ENCODE results near the gene ZNF587B.
"Not testable (repeated sequence)": the region's sequence is repeated elsewhere in the genome, so short reads cannot be mapped to it uniquely, and the experiment has no call there.

Gene ZNF587B

DNA sequence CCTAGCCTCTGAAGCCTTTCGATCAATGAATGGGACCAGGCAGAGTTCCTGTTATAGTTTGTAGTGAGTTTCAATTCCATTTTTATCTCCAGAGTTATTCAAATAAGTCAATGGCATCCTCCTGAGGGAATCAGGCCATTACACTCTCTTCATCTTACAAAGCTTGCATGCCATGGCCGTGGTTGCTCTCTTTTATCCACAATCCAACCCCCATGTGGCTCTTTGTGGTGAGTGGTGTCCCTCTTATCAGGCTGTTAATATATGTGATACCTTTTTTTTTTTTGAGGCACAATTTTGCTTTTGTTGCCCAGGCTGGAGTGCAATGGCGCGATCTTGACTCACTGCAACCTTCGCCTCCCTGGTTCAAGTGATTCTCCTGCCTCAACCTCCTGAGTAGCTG is 6.9 kb downstream of the ZNF587B start:
- H3K79me1 ChIP-seq (ENCODE audit: low read length); H3K9me3 ChIP-seq (ENCODE audit: insufficient read depth, low read depth, low read length); H2BK12ac ChIP-seq (ENCODE audit: low read length); H3K18ac ChIP-seq (ENCODE audit: low read length); H4K91ac ChIP-seq (ENCODE audit: low read depth, low read length); H2AK5ac ChIP-seq (ENCODE audit: low read length); H3K79me2 ChIP-seq (ENCODE audit: control insufficient read depth, insufficient read depth, low read length, poor library complexity); H3K4me2 ChIP-seq (ENCODE audit: low read length); H3K23ac ChIP-seq (ENCODE audit: low read length); H4K8ac ChIP-seq (ENCODE audit: low read depth, low read length); H3K9ac ChIP-seq (ENCODE audit: low read length); DNase-seq; H2BK5ac ChIP-seq (ENCODE audit: low read depth, low read length, poor library complexity); H3K14ac ChIP-seq (ENCODE audit: low read length); H4K12ac ChIP-seq (ENCODE audit: low read depth, low read length); H3K27ac ChIP-seq (ENCODE audit: low read depth, low read length); H2BK120ac ChIP-seq (ENCODE audit: insufficient read depth, low read length, poor library complexity); H3K4me3 ChIP-seq (ENCODE audit: low read depth, low read length); H3K4me1 ChIP-seq (ENCODE audit: control insufficient read depth in 1 of 2, insufficient read depth in 2 of 2, low read length in 2 of 2); H2AFZ ChIP-seq (ENCODE audit: insufficient read depth, low read length, poor library complexity); H3K27me3 ChIP-seq (ENCODE audit: insufficient read depth, low read length): not testable (repeated sequence)
- Histone ChIP-seq H3K36me3 (ENCODE audit: control insufficient read depth in 1 of 2, insufficient read depth in 2 of 2, low read length in 2 of 2) (peaks cover 9 to 20% of the 10 kb centered on the region in 2 experiments), H3K4ac (ENCODE audit: low read depth, low read length) (peak overlapping the region; percentile 33)
- WGBS (ENCODE audit: extremely low coverage, insufficient coverage, insufficient read length): no CpG with 5 or more reads among the region's 5 CpGs

DNA sequence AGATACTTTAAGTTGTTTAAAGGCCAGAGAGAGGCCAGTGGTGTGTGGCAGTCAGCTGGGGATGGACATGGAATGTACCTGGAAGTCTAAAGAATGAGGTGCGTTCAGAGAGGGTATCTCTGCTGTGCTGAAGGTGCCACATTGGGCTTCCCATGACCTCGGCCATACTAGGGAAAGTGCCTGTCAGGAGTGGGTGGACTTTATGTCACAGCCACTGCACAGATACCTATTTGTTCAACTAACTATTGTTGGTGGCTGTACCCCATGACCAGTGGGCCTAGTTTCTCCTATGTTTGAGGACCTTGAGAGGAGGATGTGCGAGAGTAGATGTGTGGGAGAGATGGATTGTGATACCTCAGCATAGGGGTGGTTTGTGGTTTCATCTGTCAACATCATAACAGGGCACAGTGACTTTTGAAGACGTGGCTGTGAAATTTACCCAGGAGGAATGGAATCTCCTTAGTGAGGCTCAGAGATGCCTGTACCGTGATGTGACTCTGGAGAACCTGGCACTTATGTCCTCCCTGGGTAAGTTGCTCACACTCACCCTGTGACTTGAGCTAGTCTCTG is 8.6 kb downstream of the ZNF587B start:
- H3K27me3 ChIP-seq (ENCODE audit: insufficient read depth, low read length); H3K14ac ChIP-seq (ENCODE audit: low read length); H4K12ac ChIP-seq (ENCODE audit: low read depth, low read length); H3K79me2 ChIP-seq (ENCODE audit: control insufficient read depth, insufficient read depth, low read length, poor library complexity); H3K18ac ChIP-seq (ENCODE audit: low read length); H3K9ac ChIP-seq (ENCODE audit: low read length); H2AFZ ChIP-seq (ENCODE audit: insufficient read depth, low read length, poor library complexity); H3K23ac ChIP-seq (ENCODE audit: low read length); H3K4me3 ChIP-seq (ENCODE audit: low read depth, low read length); H2BK120ac ChIP-seq (ENCODE audit: insufficient read depth, low read length, poor library complexity); H4K91ac ChIP-seq (ENCODE audit: low read depth, low read length); H4K8ac ChIP-seq (ENCODE audit: low read depth, low read length); H3K27ac ChIP-seq (ENCODE audit: low read depth, low read length); DNase-seq; H2BK12ac ChIP-seq (ENCODE audit: low read length); H3K9me3 ChIP-seq (ENCODE audit: insufficient read depth, low read depth, low read length); H2BK5ac ChIP-seq (ENCODE audit: low read depth, low read length, poor library complexity); H3K4me1 ChIP-seq (ENCODE audit: control insufficient read depth in 1 of 2, insufficient read depth in 2 of 2, low read length in 2 of 2); H3K4me2 ChIP-seq (ENCODE audit: low read length); H3K79me1 ChIP-seq (ENCODE audit: low read length); H2AK5ac ChIP-seq (ENCODE audit: low read length): not testable (repeated sequence)
- WGBS (ENCODE audit: extremely low coverage, insufficient coverage, insufficient read length): no CpG with 5 or more reads among the region's 5 CpGs
- Histone ChIP-seq H3K4ac (ENCODE audit: low read depth, low read length) (peak overlapping the region; percentile 47), H3K36me3 (ENCODE audit: control insufficient read depth in 1 of 2, insufficient read depth in 2 of 2, low read length in 2 of 2) (peaks cover 11 to 31% of the 10 kb centered on the region in 2 experiments)

DNA sequence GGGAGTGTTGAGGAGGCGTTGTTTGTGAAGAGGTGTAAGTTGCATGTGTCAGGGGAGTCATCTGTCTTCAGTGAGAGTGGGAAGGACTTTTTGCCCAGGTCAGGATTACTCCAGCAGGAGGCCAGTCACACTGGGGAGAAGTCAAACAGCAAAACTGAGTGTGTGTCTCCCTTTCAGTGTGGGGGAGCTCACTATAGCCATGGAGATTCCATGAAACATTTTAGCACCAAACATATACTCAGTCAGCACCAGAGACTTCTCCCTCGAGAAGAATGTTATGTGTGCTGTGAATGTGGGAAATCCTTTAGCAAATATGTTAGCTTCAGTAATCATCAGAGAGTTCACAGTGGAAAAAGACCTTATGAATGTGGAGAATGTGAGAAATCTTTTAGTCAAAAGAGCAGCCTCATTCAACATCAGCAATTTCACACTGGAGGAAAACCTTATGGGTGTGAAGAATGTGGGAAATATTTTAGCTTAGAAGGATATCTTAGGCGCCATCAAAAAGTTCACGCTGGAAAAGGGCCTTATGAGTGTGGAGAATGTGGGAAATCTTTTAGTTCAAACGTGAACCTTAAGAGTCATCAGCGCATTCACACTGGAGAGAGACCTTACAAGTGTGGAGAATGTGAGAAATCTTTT is 11.1 kb downstream of the ZNF587B start:
- no CpG with 5 or more reads among the region's 6 CpGs for WGBS (ENCODE audit: extremely low coverage, insufficient coverage, insufficient read length)
- DNase-seq: peak; percentile 75 to 93

DNA sequence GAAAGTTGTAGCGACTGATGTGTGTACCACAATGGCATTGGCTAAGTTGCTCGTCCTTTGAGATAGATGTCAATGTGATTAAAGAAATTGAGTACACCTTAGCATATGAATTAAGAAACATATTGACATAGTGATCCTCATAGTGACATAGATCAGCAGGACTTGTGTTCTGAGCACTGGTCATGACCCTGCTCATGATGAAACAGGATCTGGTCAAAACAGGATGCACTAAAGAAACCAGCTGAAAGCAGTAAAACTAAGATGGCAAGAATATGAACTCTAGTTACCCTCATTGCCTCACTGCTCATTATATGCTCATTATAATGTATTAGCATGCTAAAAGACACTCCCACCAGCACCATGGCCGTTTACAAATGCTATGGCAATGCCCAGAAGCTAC is 17.1 kb downstream of the ZNF587B start:
- not testable (repeated sequence) for H3K79me2 ChIP-seq (ENCODE audit: control insufficient read depth, insufficient read depth, low read length, poor library complexity); H2BK5ac ChIP-seq (ENCODE audit: low read depth, low read length, poor library complexity); H3K9ac ChIP-seq (ENCODE audit: low read length); H3K23ac ChIP-seq (ENCODE audit: low read length); H3K4ac ChIP-seq (ENCODE audit: low read depth, low read length); H2AK5ac ChIP-seq (ENCODE audit: low read length); H3K18ac ChIP-seq (ENCODE audit: low read length); H3K9me3 ChIP-seq (ENCODE audit: insufficient read depth, low read depth, low read length); H3K27me3 ChIP-seq (ENCODE audit: insufficient read depth, low read length); H2BK120ac ChIP-seq (ENCODE audit: insufficient read depth, low read length, poor library complexity); H2AFZ ChIP-seq (ENCODE audit: insufficient read depth, low read length, poor library complexity); DNase-seq; H4K91ac ChIP-seq (ENCODE audit: low read depth, low read length); H3K79me1 ChIP-seq (ENCODE audit: low read length); H3K14ac ChIP-seq (ENCODE audit: low read length); H3K4me2 ChIP-seq (ENCODE audit: low read length); H3K4me1 ChIP-seq (ENCODE audit: control insufficient read depth in 1 of 2, insufficient read depth in 2 of 2, low read length in 2 of 2); H4K12ac ChIP-seq (ENCODE audit: low read depth, low read length); H4K8ac ChIP-seq (ENCODE audit: low read depth, low read length); H3K4me3 ChIP-seq (ENCODE audit: low read depth, low read length); H3K27ac ChIP-seq (ENCODE audit: low read depth, low read length); H2BK12ac ChIP-seq (ENCODE audit: low read length)
- no CpG with 5 or more reads among the region's 3 CpGs for WGBS (ENCODE audit: extremely low coverage, insufficient coverage, insufficient read length)
- peaks cover 13 to 23% of the 10 kb centered on the region in 2 experiments for H3K36me3 ChIP-seq (ENCODE audit: control insufficient read depth in 1 of 2, insufficient read depth in 2 of 2, low read length in 2 of 2)

More for the DNA sequence above, 11.1 kb downstream of the ZNF587B start:
- H3K14ac ChIP-seq (ENCODE audit: low read length): no peak overlapping the region
- no peak overlapping the region for H2AFZ ChIP-seq (ENCODE audit: insufficient read depth, low read length, poor library complexity)
- no peaks in the 10 kb centered on the region for H3K4me1 ChIP-seq (ENCODE audit: control insufficient read depth in 1 of 2, insufficient read depth in 2 of 2, low read length in 2 of 2)
- H3K9me3 ChIP-seq (ENCODE audit: insufficient read depth, low read depth, low read length): no peaks in the 10 kb centered on the region
- H3K79me2 ChIP-seq (ENCODE audit: control insufficient read depth, insufficient read depth, low read length, poor library complexity): no peaks in the 10 kb centered on the region
- no peaks in the 10 kb centered on the region for H3K27me3 ChIP-seq (ENCODE audit: insufficient read depth, low read length)
- H3K4me3 ChIP-seq (ENCODE audit: low read depth, low read length): no peak overlapping the region
- no peak overlapping the region for H2BK5ac ChIP-seq (ENCODE audit: low read depth, low read length, poor library complexity)
- no peak overlapping the region for H3K27ac ChIP-seq (ENCODE audit: low read depth, low read length)
- peaks cover 20 to 41% of the 10 kb centered on the region in 2 experiments for H3K36me3 ChIP-seq (ENCODE audit: control insufficient read depth in 1 of 2, insufficient read depth in 2 of 2, low read length in 2 of 2)
- H3K79me1 ChIP-seq (ENCODE audit: low read length): no peaks in the 10 kb centered on the region
- H2BK12ac ChIP-seq (ENCODE audit: low read length): no peak overlapping the region
- no peak overlapping the region for H4K91ac ChIP-seq (ENCODE audit: low read depth, low read length)
- H4K12ac ChIP-seq (ENCODE audit: low read depth, low read length): no peak overlapping the region
- no peak overlapping the region for H3K9ac ChIP-seq (ENCODE audit: low read length)
- no peak overlapping the region for H3K18ac ChIP-seq (ENCODE audit: low read length)
- no peak overlapping the region for H4K8ac ChIP-seq (ENCODE audit: low read depth, low read length)
- H3K4me2 ChIP-seq (ENCODE audit: low read length): no peak overlapping the region
- H2AK5ac ChIP-seq (ENCODE audit: low read length): no peak overlapping the region
- no peak overlapping the region for H3K4ac ChIP-seq (ENCODE audit: low read depth, low read length)
- H2BK120ac ChIP-seq (ENCODE audit: insufficient read depth, low read length, poor library complexity): no peak overlapping the region
- H3K23ac ChIP-seq (ENCODE audit: low read length): no peak overlapping the region

All from trophoblast cell (in vitro differentiated cells and primary cell).